C4-2B (cell line): ENCODE data around the gene TNFRSF12A.

Experiments
- ZFX ChIP-seq: fragments of 450-650 bp; IDR thresholded peaks from 2 replicates; pipeline ENCODE4 v1.6.1; 2017
- TF ChIP-seq, protein P1 (sequence below): fragments of 450-650 bp; conservative IDR thresholded peaks from 2 replicates; pipeline ENCODE4 v1.5.1; 2017; ENCODE audit warnings: mild to moderate bottlenecking

GRCh38 chr16:2975161-2975795, 44.9 kb upstream of the TNFRSF12A start:
- TF ChIP-seq, protein P1, sequence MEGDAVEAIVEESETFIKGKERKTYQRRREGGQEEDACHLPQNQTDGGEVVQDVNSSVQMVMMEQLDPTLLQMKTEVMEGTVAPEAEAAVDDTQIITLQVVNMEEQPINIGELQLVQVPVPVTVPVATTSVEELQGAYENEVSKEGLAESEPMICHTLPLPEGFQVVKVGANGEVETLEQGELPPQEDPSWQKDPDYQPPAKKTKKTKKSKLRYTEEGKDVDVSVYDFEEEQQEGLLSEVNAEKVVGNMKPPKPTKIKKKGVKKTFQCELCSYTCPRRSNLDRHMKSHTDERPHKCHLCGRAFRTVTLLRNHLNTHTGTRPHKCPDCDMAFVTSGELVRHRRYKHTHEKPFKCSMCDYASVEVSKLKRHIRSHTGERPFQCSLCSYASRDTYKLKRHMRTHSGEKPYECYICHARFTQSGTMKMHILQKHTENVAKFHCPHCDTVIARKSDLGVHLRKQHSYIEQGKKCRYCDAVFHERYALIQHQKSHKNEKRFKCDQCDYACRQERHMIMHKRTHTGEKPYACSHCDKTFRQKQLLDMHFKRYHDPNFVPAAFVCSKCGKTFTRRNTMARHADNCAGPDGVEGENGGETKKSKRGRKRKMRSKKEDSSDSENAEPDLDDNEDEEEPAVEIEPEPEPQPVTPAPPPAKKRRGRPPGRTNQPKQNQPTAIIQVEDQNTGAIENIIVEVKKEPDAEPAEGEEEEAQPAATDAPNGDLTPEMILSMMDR = no peak
- TF ChIP-seq ZFX = no peak
